Right lobe of liver (tissue), 6 donors: ENCODE data around the gene YWHAH. TPM values are rescaled to one million over a fixed set of nuclear protein-coding genes. Genes with fewer than 3 reads are reported as not detected.

Source experiments
- ATAC-seq, 4 donors: fragments of 200-7000 bp; cut with Tn5 transposase; one replicate each; pipeline ENCODE4 v1.9.1; 2020; ENCODE audit warnings: mild to moderate bottlenecking in 4 of 4, moderate library complexity in 4 of 4
- DNase-seq, 3 donors: peaks; one replicate each; pipeline ENCODE4 v3.0.0-alpha.2; 2020
- H3K27ac ChIP-seq, 3 donors: fragments of 200-600 bp; one replicate each; pipeline ENCODE4 v1.8.0; 2022
- H3K27me3 ChIP-seq, 2 donors: fragments of 200-600 bp; one replicate each; pipeline ENCODE4 v1.8.0; 2022
- H3K36me3 ChIP-seq, 4 donors: fragments of 200-600 bp; sonication (generic) in 1 of 4; one replicate each; pipeline versions ENCODE4 v1.5.1 to v1.8.0; 2017 to 2022; ENCODE audit warnings: control low read depth in 1 of 4
- H3K4me1 ChIP-seq, 4 donors: fragments of 200-600 bp; sonication (generic) in 1 of 4; one replicate each; pipeline versions ENCODE4 v1.5.1 to v1.8.0; 2017 to 2022; ENCODE audit warnings: control low read depth in 1 of 4
- H3K4me3 ChIP-seq, 3 donors: fragments of 200-600 bp; one replicate each; pipeline ENCODE4 v1.8.0; 2022
- H3K9me3 ChIP-seq, 4 donors: fragments of 200-600 bp; sonication (generic) in 1 of 4; one replicate each; pipeline versions ENCODE4 v1.5.1 to v1.8.0; 2017 to 2022; ENCODE audit warnings: control low read depth in 1 of 4
- CTCF ChIP-seq, 4 donors: fragments of 200-600 bp in 3 of 4; fragments of 450-650 bp in 1 of 4; IDR thresholded peaks; one replicate each; pipeline versions ENCODE4 v1.5.1 to v1.8.0; 2016 to 2022; ENCODE audit warnings: antibody characterized with exemption in 4 of 4, mild to moderate bottlenecking in 2 of 4
- POLR2A ChIP-seq: fragments of 450-650 bp; IDR thresholded peaks from one replicate; pipeline ENCODE4 v1.6.1; 2017; ENCODE audit warnings: antibody characterized with exemption, mild to moderate bottlenecking
- WGBS: methylation state at CpG from one replicate; pipeline ENCODE4 v1.1.6; 2018; ENCODE audit warnings: low coverage, low lambda C conversion rate; ENCODE audit not compliant: insufficient coverage; ENCODE audit errors: missing lambda C conversion rate; 5-methylcytosine and 5-hydroxymethylcytosine counted together
- intact Hi-C, 2 donors: fragments of 100-400 bp; cut with DNase I; formaldehyde crosslinking; loops; one replicate each; pipeline versions ENCODE4 v1.11.2 to v1.14.1; 2022
- total RNA-seq, 6 experiments: library from RNA; depleted of rRNA in 2 of 6; stranded (reverse); fragments of >200 nt in 2 of 6; fragmentation: NEBNext Ultra II Directional in 3 of 6; extraction: Animal tissue kit (Norgen Biotek cat#: 25700) in 3 of 6; gene quantifications; one replicate each; pipeline versions ENCODE4 v1.1.0 to v1.2.4, GENCODE V29; 2016 to 2023
- donor health status: DM: no; HTN: yes; CAD: no.
- donor health status: DM: no; HTN: no; CAD: no.
- donor health status: DM: no; HTN: no; CAD: no.
- donor health status: DM: no; HTN: yes; CAD: no.
- donor health status: DM: no; HTN: yes; CAD: no.

YWHAH gene
- total RNA-seq, 6 experiments from 2014 or later, result 35.8 to 97.5 (median 59.1) TPM

DNA sequence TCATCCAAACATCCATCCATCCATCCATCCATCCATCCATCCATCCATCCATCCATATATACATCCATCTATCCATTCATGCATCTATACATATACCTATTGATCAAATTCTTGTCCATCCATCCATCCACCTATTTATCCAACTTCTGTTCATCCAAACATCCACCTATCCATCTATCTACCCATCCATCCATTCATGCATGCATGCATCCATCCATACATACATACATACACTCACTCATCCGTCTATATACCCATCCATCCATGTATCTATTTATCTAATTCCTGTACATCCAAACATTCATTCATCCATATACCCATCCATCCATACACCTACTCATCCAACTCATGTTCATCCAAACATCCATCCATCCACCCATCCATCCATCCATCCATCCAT, 19.3 kb upstream of the YWHAH start:
- ATAC-seq (no peak), DNase-seq (no peak)
- no peaks in the 10 kb centered on the region for H3K9me3 ChIP-seq
- no peak overlapping the region for H3K27ac ChIP-seq
- no peaks in the 10 kb centered on the region for H3K4me1 ChIP-seq
- 76% methylated on average over 1 of the region's 1 CpG for WGBS
- TF ChIP-seq CTCF (IDR thresholded peaks at IDR 0.05) (no peak), POLR2A (no peak)
- H3K4me3 ChIP-seq, result no peak overlapping the region
- no peaks in the 10 kb centered on the region for H3K27me3 ChIP-seq
- no peaks in the 10 kb centered on the region for H3K36me3 ChIP-seq
- intact Hi-C loops, result no loop called here

DNA sequence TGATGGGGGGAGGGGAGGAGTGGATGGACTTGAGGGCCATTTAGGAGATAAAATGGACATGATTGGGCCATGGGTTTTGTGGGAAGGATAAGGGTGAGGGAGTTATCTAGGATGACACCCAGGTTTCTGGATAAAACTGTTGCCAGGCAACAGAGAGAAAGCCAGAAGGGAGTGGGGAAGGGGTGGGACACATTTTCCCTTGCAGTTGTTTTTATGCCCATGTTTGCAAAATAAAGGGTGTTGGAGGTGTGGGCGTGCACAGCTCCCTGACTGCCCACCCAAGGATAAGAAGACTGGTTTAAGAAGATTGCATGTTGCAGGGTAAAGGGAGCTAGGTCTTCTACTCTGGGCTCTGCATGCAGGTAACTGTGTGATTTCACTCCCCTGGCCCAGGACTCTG, 18.3 kb upstream of the YWHAH start:
- Histone ChIP-seq H3K9me3 (no peaks in the 10 kb centered on the region), H3K4me3 (no peak overlapping the region), H3K27me3 (no peaks in the 10 kb centered on the region), H3K36me3 (no peaks in the 10 kb centered on the region), H3K27ac (no peak overlapping the region), H3K4me1 (no peaks in the 10 kb centered on the region)
- no peak for ATAC-seq
- TF ChIP-seq CTCF (IDR thresholded peaks at IDR 0.05) (no peak), POLR2A (no peak)
- no peak for DNase-seq
- 40% methylated on average over 1 of the region's 1 CpG for WGBS
- intact Hi-C loops, result no loop called here

GRCh38 chr22:31926969-31927368, 17.4 kb upstream of the YWHAH start:
- no peak overlapping the region for H3K27ac ChIP-seq
- no peaks in the 10 kb centered on the region for H3K27me3 ChIP-seq
- TF ChIP-seq CTCF (IDR thresholded peaks at IDR 0.05) (no peak), POLR2A (no peak)
- no peaks in the 10 kb centered on the region for H3K9me3 ChIP-seq
- ATAC-seq (no peak), DNase-seq (no peak)
- no peak overlapping the region for H3K4me3 ChIP-seq
- no peaks in the 10 kb centered on the region for H3K36me3 ChIP-seq
- no peaks in the 10 kb centered on the region for H3K4me1 ChIP-seq
- intact Hi-C loops, result no loop called here

DNA sequence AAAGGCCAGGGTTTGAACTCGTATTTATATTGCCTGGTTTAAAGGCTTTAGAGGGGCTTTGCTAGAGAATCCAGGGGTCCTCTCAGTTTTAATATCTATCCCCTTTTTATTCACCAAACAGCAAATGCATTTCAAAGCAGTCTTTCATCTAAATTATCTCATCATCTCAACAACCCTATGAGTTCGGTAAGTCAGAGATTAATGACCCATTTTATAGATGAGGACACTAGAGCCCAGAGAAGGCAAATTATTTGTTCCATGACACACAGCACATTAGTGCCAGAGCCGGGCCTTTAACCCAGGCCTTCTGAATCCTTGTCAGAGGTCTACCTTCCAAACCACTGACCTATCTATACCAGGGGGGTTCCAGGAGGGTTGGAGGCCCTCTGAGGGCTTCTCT, 16.8 kb upstream of the YWHAH start:
- DNase-seq, result no peak
- no peaks in the 10 kb centered on the region for H3K27me3 ChIP-seq
- H3K4me3 ChIP-seq, result no peak overlapping the region
- H3K4me1 ChIP-seq, result no peaks in the 10 kb centered on the region
- TF ChIP-seq CTCF (IDR thresholded peaks at IDR 0.05) (no peak), POLR2A (no peak)
- intact Hi-C loops, result no loop called here
- no peaks in the 10 kb centered on the region for H3K36me3 ChIP-seq
- no peak overlapping the region for H3K27ac ChIP-seq
- WGBS, result 63% methylated on average over 3 of the region's 3 CpGs
- ATAC-seq, result no peak
- no peaks in the 10 kb centered on the region for H3K9me3 ChIP-seq
